Cerebellar nuclear complex (tissue), 1 donor: ENCODE measurements around the gene CSN2.
"Not testable (repeated sequence)": the region's sequence is repeated elsewhere in the genome, so short reads cannot be mapped to it uniquely, and the experiment has no call there.

Experiments used
- DNase-seq, 2 experiments: peaks; one replicate each; lab custom pipeline; 2025; lab: John Stamatoyannopoulos, UW

CSN2 gene, protein sequence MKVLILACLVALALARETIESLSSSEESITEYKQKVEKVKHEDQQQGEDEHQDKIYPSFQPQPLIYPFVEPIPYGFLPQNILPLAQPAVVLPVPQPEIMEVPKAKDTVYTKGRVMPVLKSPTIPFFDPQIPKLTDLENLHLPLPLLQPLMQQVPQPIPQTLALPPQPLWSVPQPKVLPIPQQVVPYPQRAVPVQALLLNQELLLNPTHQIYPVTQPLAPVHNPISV

DNA sequence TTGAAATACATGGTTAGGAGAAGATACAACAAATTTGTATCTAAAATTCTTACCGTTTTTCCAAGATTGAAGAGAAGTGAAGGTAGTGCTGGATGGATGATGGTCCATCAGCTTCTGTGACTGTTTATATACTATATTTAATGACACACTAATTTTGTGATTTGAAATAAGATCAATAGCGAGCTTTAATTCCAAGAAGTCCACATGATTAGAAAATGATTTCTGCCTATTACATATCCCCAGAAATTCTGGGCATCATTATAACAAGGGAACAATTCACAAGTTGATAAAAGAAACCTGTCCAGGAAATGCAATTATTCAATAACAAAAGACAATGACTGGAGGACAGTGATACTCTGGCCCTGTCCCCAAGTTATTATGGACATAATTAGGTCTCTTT, at the start of gene CSN2:
TSS of gene CSN2 (minus strand) at position 101 of the 400 bp plus-strand sequence. CDS start 4,733 bp downstream, outside the sequence.
- no peak for DNase-seq

- DNase-seq = no peak
These were observed 43.2 kb upstream of the CSN2 start for GRCh38 chr4:70008771-70009170.

DNA sequence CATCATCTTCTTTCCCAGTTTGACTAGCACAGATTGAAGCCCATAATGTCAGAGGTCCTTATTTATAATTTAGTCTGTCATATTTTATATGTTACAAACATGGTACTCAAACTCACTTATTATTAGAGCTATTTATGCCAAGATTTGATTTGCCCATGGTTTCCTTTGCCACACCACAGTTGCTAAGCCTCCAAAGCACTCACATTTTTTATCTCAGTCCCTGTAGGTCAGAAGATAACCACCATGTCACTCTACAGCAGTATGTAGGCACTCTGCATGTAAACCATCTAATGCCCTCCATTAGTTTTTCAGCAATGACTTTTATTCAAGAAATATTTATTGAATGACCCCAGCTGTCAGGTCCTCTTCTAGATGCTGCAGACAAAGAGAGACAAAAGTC, 37.0 kb upstream of the CSN2 start:
- no peak for DNase-seq

GRCh38 chr4:70000711-70001110, 35.2 kb upstream of the CSN2 start:
- DNase-seq = no peak

GRCh38 chr4:69999420-69999819, 33.9 kb upstream of the CSN2 start:
- no peak for DNase-seq

DNA sequence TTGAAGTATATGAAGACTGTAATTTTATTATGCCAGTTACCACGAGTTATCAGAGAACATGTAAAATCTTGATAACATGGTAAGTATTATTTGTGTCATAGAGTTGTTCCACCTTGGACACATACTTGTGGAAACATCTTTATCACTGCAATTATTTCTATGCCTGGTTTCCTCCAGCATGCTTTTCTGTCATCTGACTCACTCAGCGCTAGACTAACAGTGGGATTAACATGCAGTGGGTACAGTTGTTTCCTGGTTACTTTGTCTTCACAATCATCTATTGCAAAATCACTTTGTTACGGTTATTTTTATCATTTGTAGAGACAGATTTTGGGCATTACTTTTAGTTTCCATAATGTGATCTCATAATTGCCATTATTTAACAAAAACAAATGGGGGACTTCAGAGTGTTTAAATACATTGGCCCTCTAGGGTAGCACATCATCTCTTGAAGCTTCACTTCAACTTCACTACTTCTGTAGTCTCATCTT, 30.0 kb upstream of the CSN2 start, which contains the start of gene STATH:
TSS of gene STATH (plus strand) at position 441 of the 491 bp plus-strand sequence. CDS start 2,472 bp downstream, outside the sequence.
- no peak for DNase-seq

- no peak for DNase-seq
These were observed 29.3 kb upstream of the CSN2 start for GRCh38 chr4:69994782-69995181.

GRCh38 chr4:69991016-69991415, 25.5 kb upstream of the CSN2 start:
- no peak for DNase-seq

GRCh38 chr4:69986663-69987062, 21.1 kb upstream of the CSN2 start:
- no peak for DNase-seq

DNA sequence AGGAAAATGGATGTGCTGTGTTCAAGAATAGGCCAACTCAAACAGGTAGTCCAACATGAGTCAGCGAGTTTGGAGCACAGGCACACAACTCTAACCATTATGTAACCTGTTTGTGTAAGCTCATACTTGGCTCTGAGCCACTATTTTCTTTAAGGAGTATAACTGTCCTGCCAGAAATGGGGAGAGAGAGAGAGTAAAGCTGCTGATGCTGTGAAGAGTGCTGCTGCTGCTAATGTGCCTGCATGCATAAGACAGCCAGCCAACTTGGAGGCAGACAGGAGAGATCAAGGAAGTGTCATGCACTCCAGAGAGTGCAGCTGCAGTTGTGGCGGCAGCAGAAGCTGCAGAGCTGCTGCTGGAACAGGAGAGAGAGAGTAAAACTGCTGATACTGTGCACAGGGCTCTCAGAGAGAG, 18.5 kb upstream of the CSN2 start:
- DNase-seq = no peak

DNA sequence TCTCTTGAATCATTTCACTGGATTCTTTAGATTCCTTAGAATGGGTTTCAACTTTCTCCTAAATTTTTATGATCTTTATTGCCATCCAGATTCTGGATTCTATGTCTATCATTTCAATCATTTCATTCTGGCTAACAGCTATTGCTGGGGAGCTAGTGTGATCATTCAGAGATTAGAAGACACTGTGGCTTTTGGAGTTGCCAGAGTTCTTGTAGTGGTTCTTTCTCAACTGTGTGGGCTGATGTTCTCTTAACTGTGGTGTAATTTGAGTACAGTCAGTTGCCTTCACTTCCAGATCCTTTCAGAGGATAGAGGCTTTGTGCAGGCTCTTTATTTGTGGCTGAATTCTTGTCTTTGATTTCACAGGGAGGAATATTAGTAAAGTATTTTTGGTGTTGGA, 12.1 kb upstream of the CSN2 start:
- DNase-seq = no peak

GRCh38 chr4:69974631-69975030, 9.1 kb upstream of the CSN2 start:
- no peak for DNase-seq

DNA sequence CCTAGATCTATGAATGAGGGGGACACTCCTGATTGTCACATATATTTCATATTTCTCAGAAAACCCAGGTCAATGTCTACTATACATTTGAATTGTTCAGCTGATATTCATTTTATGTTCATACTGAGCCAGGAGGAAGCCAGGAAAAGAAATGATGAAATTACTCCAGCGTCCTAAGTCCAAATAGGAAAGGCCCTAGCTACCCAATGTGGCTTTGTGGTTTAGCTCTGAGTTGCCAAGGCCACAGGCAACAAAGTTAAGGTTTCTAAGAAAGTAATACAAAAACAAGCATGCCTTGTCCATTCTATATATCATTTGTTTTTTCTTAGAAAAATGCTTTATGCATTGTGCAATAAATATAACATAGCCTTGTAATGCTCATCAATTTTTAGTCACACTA, 4.5 kb upstream of the CSN2 start:
- DNase-seq = no peak

GRCh38 chr4:69957209-69957608, 8.3 kb downstream of the CSN2 start:
- no peak for DNase-seq

DNA sequence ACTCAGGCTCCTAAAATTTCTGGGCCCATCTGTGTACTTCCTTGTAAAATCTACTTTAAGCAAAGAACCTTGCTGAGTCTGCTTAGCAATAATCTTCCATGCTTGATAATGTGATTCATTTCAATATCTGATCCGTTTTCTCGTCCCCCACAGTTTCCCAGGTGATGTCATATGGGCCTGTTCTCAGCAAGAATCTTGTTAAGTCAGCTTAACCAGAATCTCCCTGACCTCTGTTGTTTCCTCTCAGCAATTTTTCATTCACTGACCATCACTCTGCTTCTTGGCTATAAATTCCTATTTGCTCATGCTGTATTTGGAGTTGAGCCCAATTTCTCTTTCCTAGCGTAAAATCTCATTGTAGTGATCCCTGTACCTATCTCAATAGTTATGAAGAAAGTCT, 13.9 kb downstream of the CSN2 start:
- DNase-seq = no peak

DNA sequence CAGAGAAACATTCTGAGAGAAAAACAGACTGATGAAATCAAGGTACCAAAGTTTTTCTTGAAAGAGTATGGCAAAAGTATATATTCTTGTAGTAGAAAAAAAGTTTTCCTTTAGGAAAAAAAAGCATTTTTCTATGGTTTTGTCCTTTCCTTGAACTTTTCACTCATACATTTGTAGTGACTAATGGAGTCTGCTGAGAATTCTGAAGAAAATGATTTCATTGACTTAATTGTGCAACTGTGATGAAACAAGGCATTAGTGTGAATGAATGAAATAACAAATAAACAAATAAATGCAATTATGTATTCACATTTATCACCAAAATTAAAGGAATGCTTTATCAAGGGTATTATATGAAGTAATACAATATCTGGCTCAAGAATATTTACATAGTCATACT, 29.0 kb downstream of the CSN2 start:
- DNase-seq = no peak

DNA sequence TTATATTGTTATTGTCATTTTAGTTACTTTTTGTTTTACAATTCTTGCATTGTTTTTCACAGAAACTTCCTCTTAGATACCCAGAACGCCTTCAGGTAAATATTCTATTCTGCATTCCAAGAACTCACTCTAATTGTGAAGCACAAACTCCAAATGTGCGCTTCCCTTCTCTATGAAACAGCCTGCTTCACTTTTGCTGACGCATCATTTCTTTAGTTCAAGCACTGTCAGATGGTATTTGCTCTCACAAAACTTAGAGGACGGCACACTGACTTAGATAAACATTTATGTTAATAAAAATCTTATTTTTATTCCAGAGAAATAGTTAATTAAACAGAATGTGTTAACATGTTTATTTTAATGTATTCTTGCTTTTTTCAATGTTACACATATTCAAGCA, 31.4 kb downstream of the CSN2 start:
- DNase-seq = no peak

DNA sequence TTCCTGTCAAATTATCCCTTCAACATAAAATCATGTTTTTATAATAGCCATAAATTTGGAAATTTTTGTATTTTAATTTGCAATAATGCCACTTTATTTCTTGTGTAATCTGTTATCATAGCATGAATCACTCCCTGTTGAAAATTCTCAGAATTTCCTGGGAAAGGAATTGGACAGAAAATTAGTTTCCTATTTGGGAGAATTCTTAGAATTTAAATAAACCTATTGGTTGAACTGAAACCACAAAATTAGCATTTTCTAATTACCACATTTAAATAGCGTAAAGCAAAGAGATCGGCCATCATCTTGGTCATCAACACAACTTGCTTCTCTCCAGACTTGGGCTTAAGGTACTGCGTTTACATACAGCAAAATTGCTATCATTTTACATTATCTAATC, 34.8 kb downstream of the CSN2 start, which contains the start of gene CSN1S1:
TSS of gene CSN1S1 (plus strand) at position 301 of the 400 bp plus-strand sequence. CDS start 1,488 bp downstream, outside the sequence.
- DNase-seq = no peak

GRCh38 chr4:69923782-69924410, 41.6 kb downstream of the CSN2 start:
- not testable (repeated sequence) for DNase-seq

DNA sequence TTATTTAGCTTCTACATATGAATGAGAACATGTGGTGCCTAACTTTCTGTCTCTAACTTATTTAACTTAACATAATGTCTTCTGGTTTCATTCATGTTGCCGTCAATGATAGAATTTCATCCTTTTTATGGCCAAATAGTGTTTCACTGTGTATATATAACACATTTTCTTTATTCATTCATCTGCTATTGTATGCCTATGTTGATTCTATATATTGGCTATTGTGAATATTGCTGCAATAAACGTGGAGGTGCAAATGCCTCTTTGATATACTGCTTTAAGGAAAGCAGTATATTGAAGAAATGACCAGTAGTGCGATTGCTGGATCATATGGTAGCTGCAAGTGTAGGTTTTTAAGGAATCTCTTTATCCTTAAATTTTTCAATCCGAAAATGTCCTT, 44.7 kb downstream of the CSN2 start:
- no peak for DNase-seq

- DNase-seq = no peak
These were observed 55.3 kb downstream of the CSN2 start for GRCh38 chr4:69910016-69910782.

DNA sequence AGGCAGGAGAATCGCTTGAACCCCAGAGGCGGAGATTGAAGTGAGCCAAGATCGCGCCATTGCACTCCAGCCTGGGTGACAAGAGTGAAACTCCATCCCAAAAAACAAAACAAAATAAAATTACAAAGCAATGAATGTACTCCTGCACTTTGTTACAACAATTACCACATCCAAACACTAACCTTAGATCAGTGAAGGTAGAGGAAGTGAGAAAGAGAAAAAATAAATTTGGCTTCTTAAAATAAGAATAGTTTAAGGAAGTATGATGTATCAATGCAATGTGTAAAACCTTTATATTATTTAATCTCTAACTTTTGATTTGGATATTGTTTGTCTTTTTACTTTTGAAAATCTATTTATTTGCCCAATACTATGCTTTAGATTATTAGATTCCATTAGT, 56.3 kb downstream of the CSN2 start:
- DNase-seq = no peak

- no peak for DNase-seq
These were observed 58.4 kb downstream of the CSN2 start for GRCh38 chr4:69907151-69907550.
